Left lung (tissue), 10 donors: Measurements from ENCODE around the gene ADAM23. TPM values are rescaled to one million over a fixed set of nuclear protein-coding genes. Genes with fewer than 3 reads are reported as not detected.

Source experiments
- ATAC-seq: fragments of 200-7000 bp; cut with Tn5 transposase; one replicate; pipeline ENCODE4 v1.9.1; 2020; ENCODE audit warnings: moderate library complexity
- DNase-seq, 4 donors: peaks; one replicate each; pipeline ENCODE4 v3.0.0-alpha.2; 2013 to 2020
- H3K27ac ChIP-seq, 2 donors: fragments of 200-600 bp; sonication (generic) in 1 of 2; one replicate each; pipeline versions ENCODE4 v1.5.0 to v1.8.0; 2020 to 2021
- H3K27me3 ChIP-seq, 2 donors: fragments of 200-600 bp; sonication (generic) in 1 of 2; one replicate each; pipeline versions ENCODE4 v1.5.0 to v1.8.0; 2020 to 2021
- H3K36me3 ChIP-seq, 2 donors: fragments of 200-600 bp; sonication (generic) in 1 of 2; one replicate each; pipeline versions ENCODE4 v1.5.0 to v1.8.0; 2020 to 2021
- H3K4me1 ChIP-seq, 2 donors: fragments of 200-600 bp; one replicate each; pipeline ENCODE4 v1.8.0; 2021
- H3K4me3 ChIP-seq, 2 donors: fragments of 200-600 bp; sonication (generic) in 1 of 2; one replicate each; pipeline versions ENCODE4 v1.5.0 to v1.8.0; 2020 to 2021; ENCODE audit warnings: mild to moderate bottlenecking in 1 of 2
- H3K9me3 ChIP-seq, 2 donors: fragments of 200-600 bp; sonication (generic) in 1 of 2; one replicate each; pipeline versions ENCODE4 v1.5.0 to v1.8.0; 2020 to 2021
- CTCF ChIP-seq, 2 donors: fragments of 200-600 bp; sonication (generic) in 1 of 2; IDR thresholded peaks; one replicate each; pipeline versions ENCODE4 v1.5.0 to v1.8.0; 2021; ENCODE audit warnings: antibody characterized with exemption in 2 of 2
- intact Hi-C, 2 donors: fragments of 100-400 bp; cut with DNase I; formaldehyde crosslinking; loops; one replicate each; pipeline versions ENCODE4 v1.11.2 to v1.14.2; 2022
- polyA plus RNA-seq, 6 donors: library from polyadenylated mRNA; unstranded; fragments of 120-200 nt; gene quantifications; one replicate each; pipeline ENCODE4 v1.2.1, GENCODE V29; 2013; ENCODE audit not compliant: insufficient read length in 6 of 6
- total RNA-seq, 2 donors: library from RNA; stranded (reverse); fragmentation: NEBNext Ultra II Directional; extraction: Animal tissue kit (Norgen Biotek cat#: 25700); gene quantifications; one replicate each; pipeline ENCODE4 v1.2.1, GENCODE V29; 2021
- donor health status: DM: no; HTN: yes; CAD: no.
- donor health status: DM: no; HTN: no; CAD: no.

The ADAM23 gene
- total and polyA plus RNA-seq, 8 donors, result 2.2 to 7.9 (median 5.3) TPM

GRCh38 chr2:206480161-206480560 is 36.8 kb downstream of the ADAM23 start:
- Histone ChIP-seq H3K27ac (no peak overlapping the region), H3K27me3 (no peaks in the 10 kb centered on the region), H3K36me3 (no peaks in the 10 kb centered on the region), H3K4me1 (no peaks in the 10 kb centered on the region), H3K4me3 (no peak overlapping the region), H3K9me3 (no peaks in the 10 kb centered on the region)
- ATAC-seq (no peak), DNase-seq (no peak)
- intact Hi-C loops, result no loop called here
- no peak for TF ChIP-seq CTCF (IDR thresholded peaks at IDR 0.05)

GRCh38 chr2:206480620-206481019 is 37.3 kb downstream of the ADAM23 start:
- H3K36me3 ChIP-seq, result no peaks in the 10 kb centered on the region
- no peak overlapping the region for H3K27ac ChIP-seq
- H3K27me3 ChIP-seq, result no peaks in the 10 kb centered on the region

GRCh38 chr2:206481056-206481455 is 37.7 kb downstream of the ADAM23 start:
- no peaks in the 10 kb centered on the region for H3K36me3 ChIP-seq
- H3K27ac ChIP-seq, result no peak overlapping the region
- no peaks in the 10 kb centered on the region for H3K4me1 ChIP-seq
- no peak overlapping the region for H3K4me3 ChIP-seq
- no peaks in the 10 kb centered on the region for H3K27me3 ChIP-seq
- intact Hi-C loops, result no loop called here
- DNase-seq, result no peak
- H3K9me3 ChIP-seq, result no peaks in the 10 kb centered on the region
- no peak for TF ChIP-seq CTCF (IDR thresholded peaks at IDR 0.05)
- no peak for ATAC-seq

More at GRCh38 chr2:206480620-206481019, 37.3 kb downstream of the ADAM23 start:
- no peaks in the 10 kb centered on the region for H3K4me1 ChIP-seq
- no peak overlapping the region for H3K4me3 ChIP-seq
- intact Hi-C loops, result no loop called here
- no peak for DNase-seq
- ATAC-seq, result no peak
- H3K9me3 ChIP-seq, result no peaks in the 10 kb centered on the region
- TF ChIP-seq CTCF (IDR thresholded peaks at IDR 0.05), result no peak

- Histone ChIP-seq H3K4me1 (no peaks in the 10 kb centered on the region), H3K27ac (no peak overlapping the region), H3K27me3 (no peaks in the 10 kb centered on the region), H3K9me3 (no peaks in the 10 kb centered on the region), H3K4me3 (no peak overlapping the region), H3K36me3 (no peaks in the 10 kb centered on the region)
- intact Hi-C loops, result no loop called here
- DNase-seq (no peak), ATAC-seq (no peak)
- no peak for TF ChIP-seq CTCF (IDR thresholded peaks at IDR 0.05)
Measured at GRCh38 chr2:206482123-206482522, 38.8 kb downstream of the ADAM23 start.

GRCh38 chr2:206482633-206483032 is 39.3 kb downstream of the ADAM23 start:
- no peak overlapping the region for H3K4me3 ChIP-seq
- no peaks in the 10 kb centered on the region for H3K4me1 ChIP-seq
- ATAC-seq (no peak), DNase-seq (no peak)
- H3K36me3 ChIP-seq, result no peaks in the 10 kb centered on the region
- intact Hi-C loops, result no loop called here
- TF ChIP-seq CTCF (IDR thresholded peaks at IDR 0.05), result no peak
- H3K27me3 ChIP-seq, result no peaks in the 10 kb centered on the region
- H3K27ac ChIP-seq, result no peak overlapping the region
- no peaks in the 10 kb centered on the region for H3K9me3 ChIP-seq
